SK-MEL-5 (cell line): ENCODE measurements around the gene PDGFD. TPM values are rescaled to one million over a fixed set of nuclear protein-coding genes. Genes with fewer than 3 reads are reported as not detected.

Experiments
- DNase-seq: peaks from one replicate; pipeline ENCODE4 v3.0.0-alpha.2; 2016; ENCODE audit warnings: low read depth, low spot score
- in situ Hi-C: cut with HindIII; loops from 2 replicates; pipeline ENCODE4 v1.10.0; 2016; ENCODE audit warnings: low sequenced_read_pairs, high pct_unique_total_duplicates, low pct_unique_long_range_greater_than_20kb
- total RNA-seq: library from RNA; depleted of rRNA; stranded (reverse); fragments of >200 nt; shearing (Covaris generic); gene quantifications from 2 replicates; pipeline ENCODE4 v1.2.3, GENCODE V29; 2014

Gene PDGFD
- total RNA-seq, 1 experiment from 2014 or later, result 11.9 TPM

GRCh38 chr11:104151404-104152204, 12.3 kb downstream of the PDGFD start:
- peak; percentile 22 for DNase-seq
- in situ Hi-C loops, result no loop called here

- no peak for DNase-seq
- in situ Hi-C loops, result no loop called here
These were observed 15.2 kb downstream of the PDGFD start for GRCh38 chr11:104148706-104149105.

GRCh38 chr11:104148074-104148473, 15.9 kb downstream of the PDGFD start:
- in situ Hi-C loops, result no loop called here
- DNase-seq, result no peak

- no peak for DNase-seq
- in situ Hi-C loops, result no loop called here
These were observed 17.0 kb downstream of the PDGFD start for GRCh38 chr11:104146943-104147342.

GRCh38 chr11:104146421-104146820, 17.5 kb downstream of the PDGFD start:
- no peak for DNase-seq
- in situ Hi-C loops, result no loop called here

GRCh38 chr11:104145062-104145461, 18.9 kb downstream of the PDGFD start:
- in situ Hi-C loops, result no loop called here

GRCh38 chr11:104142698-104143097, 21.2 kb downstream of the PDGFD start:
- DNase-seq, result no peak
- in situ Hi-C loops, result no loop called here

More at GRCh38 chr11:104145062-104145461, 18.9 kb downstream of the PDGFD start:
- DNase-seq, result no peak

- no peak for DNase-seq
- in situ Hi-C loops, result no loop called here
These were observed 27.1 kb downstream of the PDGFD start for GRCh38 chr11:104136861-104137260.

GRCh38 chr11:104134745-104135144, 29.2 kb downstream of the PDGFD start:
- peak; percentile 32 for DNase-seq

GRCh38 chr11:104130161-104130560, 33.8 kb downstream of the PDGFD start:
- in situ Hi-C loops, result no loop called here
- peak; percentile 10 for DNase-seq

More at GRCh38 chr11:104134745-104135144, 29.2 kb downstream of the PDGFD start:
- in situ Hi-C loops, result no loop called here

- in situ Hi-C loops, result no loop called here
- no peak for DNase-seq
These were observed 34.8 kb downstream of the PDGFD start for GRCh38 chr11:104129145-104129544.

- in situ Hi-C loops, result no loop called here
- peak; percentile 25 for DNase-seq
These were observed 36.1 kb downstream of the PDGFD start for GRCh38 chr11:104127828-104128227.

GRCh38 chr11:104126464-104126863, 37.5 kb downstream of the PDGFD start:
- in situ Hi-C loops, result no loop called here
- no peak for DNase-seq

GRCh38 chr11:104124979-104125378, 39.0 kb downstream of the PDGFD start:
- in situ Hi-C loops, result no loop called here

GRCh38 chr11:104122836-104123235, 41.1 kb downstream of the PDGFD start:
- in situ Hi-C loops, result no loop called here
- DNase-seq, result no peak

More at GRCh38 chr11:104124979-104125378, 39.0 kb downstream of the PDGFD start:
- no peak for DNase-seq

- no peak for DNase-seq
- in situ Hi-C loops, result no loop called here
These were observed 41.8 kb downstream of the PDGFD start for GRCh38 chr11:104122011-104122635.

GRCh38 chr11:104120493-104121137, 43.3 kb downstream of the PDGFD start:
- in situ Hi-C loops, result no loop called here
- peak; percentile 74 for DNase-seq

GRCh38 chr11:104118105-104118744, 45.7 kb downstream of the PDGFD start:
- no peak for DNase-seq
- in situ Hi-C loops, result no loop called here
